Activated CD4-positive, CD25-positive, alpha-beta regulatory T cell treated with anti-CD3 and anti-CD28 coated beads, Interleukin-2, amount 50 U/mL, for 16 hours (primary cell): Measurements from ENCODE around the gene RNF220.

Experiments used
- DNase-seq: peaks from one replicate; pipeline ENCODE4 v3.0.0-alpha.2; 2020; ENCODE audit warnings: low read depth, low spot score

RNF220 gene

GRCh38 chr1:44701141-44701573 is 296.1 kb downstream of the RNF220 start:
- DNase-seq: no peak
